ENCODE measurements around the gene CDKN2B-AS1.

CDKN2B-AS1 gene

DNA sequence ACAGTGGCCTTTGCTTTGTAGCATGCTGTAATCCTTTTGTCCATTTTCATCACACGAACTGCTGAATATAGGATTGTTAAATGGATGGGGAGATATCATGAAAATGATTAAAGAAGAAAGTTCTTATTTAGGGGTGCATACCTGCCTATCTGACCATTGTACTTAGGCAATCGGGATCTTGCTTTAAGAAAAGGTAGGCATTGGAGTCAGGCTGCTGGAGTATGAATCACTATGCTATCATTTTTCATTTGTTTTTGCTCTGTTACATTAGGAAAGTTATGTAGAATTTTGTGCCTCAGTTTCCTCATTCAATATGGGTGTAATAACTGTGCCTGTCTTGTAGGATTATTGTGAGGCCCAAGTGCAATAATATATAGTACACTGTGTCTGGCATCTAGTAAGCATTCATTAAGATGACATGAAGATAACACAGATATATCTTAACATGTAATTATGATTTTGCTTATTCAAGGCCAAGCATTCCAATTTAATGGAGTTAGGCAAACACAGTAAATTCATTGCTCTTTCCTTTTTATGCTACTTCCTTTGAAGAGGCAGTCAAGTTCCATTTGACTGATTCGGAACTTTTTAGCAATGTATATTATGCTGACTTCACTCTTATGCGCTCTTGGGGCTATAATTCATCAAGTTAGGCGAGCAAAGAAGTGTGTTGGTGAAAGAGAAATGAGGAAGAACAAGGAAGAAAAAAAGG, 124.4 kb downstream of the CDKN2B-AS1 start:
- DNase-seq (ENCODE audit: low read depth) = no peak

DNA sequence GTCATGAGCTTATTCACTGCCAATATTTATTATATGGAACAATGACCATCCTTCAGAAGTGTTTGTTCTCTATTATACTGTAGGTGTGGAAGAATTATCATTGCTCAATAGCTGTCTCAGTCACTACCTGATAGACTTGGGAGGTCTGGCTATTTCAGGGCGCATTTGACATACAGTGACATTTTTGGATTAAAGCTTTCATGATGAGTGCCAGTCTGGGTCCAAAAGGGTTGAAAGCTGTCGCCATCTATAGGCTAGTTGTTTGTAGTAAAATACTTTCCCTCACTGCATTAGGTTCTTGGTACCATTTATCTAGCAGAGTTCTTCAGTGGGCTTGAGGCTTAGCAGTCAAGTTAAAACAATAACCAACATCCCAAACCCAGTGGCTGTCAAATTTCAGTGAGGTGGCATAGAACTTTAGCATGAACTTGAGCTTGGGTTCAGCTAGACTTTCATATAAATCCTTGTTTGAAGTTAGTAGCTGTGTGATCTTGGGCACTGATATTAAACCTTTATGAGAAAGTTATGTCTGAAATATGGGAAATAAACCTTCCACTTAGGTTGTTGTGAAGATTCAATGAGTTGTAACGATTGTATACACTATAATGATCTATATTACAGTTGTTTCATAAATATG, 125.0 kb downstream of the CDKN2B-AS1 start:
- DNase-seq (ENCODE audit: low read depth) = no peak

DNA sequence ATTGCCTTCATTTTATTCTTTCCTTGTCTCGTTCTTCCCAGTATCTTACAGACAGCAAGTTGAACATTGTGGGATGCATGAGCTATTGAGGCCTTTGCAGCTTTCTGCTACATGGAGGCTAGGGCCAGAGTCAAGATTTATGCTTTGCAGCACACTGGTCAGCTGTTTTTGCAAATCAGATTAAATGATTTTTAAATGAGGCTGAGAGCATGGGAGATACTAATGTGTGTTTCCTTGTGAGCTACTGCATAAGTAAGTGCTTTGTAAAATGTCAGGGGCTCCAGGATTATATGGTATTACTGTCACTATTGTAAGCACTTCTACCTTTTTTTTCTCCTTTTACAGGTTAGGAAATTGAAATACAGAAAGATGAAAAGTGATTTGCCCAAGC, 125.6 kb downstream of the CDKN2B-AS1 start:
- DNase-seq (ENCODE audit: low read depth) = no peak

DNA sequence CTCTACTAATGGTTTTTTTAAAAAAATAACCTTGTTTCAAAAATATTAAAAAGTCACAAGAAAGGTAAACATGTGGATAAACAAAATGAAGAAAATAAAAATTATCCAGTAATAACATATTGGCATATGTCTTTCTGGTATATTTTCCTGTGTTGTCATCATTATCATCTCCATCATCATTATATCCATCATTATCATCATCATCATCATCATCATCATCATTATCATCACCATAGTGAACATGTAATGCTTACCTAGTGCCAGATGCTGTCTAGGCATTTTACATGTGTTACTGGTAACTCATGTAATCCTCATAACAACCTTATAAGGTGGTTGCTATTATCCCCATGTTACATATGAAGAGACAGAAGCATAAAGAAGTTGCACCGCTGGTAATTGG, 126.0 kb downstream of the CDKN2B-AS1 start:
- DNase-seq (ENCODE audit: low read depth) = no peak

DNA sequence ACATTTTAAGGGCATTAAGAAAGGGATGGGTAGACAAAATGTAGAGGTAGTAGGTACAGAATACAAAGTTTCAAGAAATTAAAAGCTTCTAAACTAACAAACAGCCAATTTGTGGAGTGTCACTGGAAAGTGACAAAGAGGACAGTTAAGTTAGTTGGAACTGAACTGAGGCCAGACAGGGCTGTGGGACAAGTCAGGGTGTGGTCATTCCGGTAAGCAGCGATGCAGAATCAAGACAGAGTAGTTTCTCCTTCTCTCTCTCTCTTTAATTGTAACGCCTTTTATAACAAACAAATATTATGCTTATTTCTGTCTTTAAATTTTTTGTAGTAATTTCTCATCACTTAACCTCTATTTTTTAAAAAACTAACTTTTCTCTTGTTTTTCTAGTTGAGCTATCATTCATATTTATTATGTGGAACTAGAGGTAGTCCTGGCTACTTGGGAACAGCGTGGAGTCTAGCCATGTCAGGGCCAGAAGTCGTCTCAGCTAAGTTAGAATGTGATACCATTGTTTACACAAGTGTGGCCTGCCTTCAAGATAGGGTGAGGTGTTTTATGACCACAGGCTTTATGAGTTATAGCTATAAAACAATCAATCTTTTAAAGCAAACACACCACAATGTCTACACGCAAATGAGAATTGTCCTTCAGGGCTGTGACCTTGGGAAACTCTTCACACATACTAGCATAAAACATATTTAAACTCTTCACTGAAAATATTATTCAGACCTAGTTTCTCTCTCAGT, 129.8 kb downstream of the CDKN2B-AS1 start:
- no peak for DNase-seq (ENCODE audit: low read depth)

DNA sequence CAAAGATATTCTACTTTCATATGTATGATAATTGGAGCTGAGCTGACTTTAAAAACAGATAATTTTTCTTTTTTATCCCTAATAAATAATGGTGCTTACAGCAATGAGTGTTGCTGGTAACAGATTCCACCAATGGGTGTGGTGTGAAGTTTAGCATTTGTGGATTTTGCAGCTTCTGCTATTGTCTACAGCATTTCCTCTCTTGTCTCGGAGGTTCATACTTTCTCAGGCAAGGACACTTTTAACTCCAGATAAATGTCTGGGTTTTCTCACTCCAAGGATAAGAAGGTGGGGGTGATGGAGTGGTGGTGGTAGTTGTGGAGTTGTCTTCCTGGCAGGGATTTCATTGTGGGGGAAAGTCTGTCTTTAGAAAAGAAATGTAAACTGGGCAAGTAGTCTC, 134.5 kb downstream of the CDKN2B-AS1 start:
- no peak for DNase-seq (ENCODE audit: low read depth)

DNA sequence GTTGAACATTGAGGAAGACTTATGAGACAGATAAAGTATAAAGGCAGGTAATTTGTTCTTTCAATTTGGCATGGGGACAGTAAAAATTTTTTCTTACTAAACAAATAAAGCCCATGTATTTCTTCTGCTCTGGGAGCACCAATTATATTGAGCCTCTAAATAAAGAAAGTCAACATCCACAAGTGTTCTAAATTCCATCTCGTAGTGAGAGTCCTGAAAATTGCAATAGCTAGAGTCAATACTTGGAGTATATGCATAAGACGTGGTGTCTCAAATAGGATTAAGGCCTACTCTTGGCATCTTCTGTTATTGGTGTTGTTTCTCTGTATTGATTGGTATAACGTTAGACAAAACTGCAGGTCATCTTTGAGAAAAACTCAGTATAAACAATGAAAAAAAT, 135.0 kb downstream of the CDKN2B-AS1 start:
- no peak for DNase-seq (ENCODE audit: low read depth)

DNA sequence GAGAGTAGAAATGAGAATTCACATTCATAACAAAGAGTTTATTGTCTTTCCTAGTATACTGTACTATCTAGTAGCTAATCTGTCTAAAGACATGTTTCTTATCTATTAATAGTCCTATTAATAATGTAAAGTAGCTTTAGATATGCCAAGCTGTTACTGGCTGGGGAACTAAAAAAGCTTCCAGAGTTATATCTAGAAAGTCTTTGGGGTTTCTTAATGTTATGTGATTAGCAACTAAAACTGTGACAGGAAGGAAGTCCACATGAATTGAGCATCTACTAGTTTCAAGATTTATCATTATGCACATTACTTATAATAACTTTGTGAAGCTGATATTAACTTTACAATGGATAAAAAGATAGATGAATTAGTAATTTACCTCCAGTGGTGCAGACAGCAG, 137.2 kb downstream of the CDKN2B-AS1 start:
- DNase-seq (ENCODE audit: low read depth) = no peak

DNA sequence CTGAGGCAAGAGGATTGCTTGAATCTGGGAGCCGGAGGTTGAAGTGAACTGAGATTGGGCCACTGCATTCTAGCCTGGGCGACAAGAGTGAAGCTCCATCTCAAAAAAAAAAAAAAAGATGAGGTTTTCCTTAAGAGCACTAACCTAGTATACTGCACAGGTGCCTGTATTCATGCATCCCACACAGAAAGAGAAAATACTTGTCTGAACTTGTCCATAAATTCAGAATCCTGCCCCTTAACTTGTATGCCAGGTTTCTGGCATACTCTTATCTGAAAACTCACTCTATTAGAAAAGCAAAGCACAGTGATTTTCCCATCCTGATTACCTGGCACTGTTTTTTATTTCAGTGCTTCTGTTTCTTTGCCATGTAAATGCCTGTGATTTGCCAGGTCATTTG, 139.8 kb downstream of the CDKN2B-AS1 start:
- no peak for DNase-seq (ENCODE audit: low read depth)

DNA sequence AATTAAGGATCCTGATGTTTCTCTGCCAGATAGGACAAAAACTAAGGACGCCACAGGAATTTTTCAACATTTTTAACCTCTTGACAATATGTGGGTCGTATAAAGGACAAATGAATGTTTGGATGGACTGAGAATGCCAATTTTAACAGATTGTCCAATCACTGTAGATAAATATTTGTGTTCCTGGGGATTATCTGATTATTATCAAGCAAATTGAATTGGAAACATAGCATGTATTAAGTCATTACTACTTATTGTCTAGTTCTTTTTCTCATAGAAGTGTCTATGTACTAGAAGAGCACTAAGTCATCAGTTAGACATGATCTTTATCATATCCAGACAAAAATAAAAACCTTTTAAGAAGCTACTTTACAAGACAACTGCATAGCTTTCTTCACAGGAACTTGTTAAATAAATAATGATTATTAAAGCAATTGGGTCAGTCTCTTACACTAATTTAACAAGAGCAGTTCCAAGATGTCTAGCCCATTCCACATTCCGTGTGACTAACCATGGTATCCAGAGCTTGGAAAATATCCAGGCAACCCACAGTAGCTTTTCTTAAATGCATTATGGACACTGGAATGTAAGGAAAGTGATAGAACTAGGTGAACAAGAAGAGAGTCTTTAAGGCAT, 142.0 kb downstream of the CDKN2B-AS1 start:
- DNase-seq (ENCODE audit: low read depth) = no peak

DNA sequence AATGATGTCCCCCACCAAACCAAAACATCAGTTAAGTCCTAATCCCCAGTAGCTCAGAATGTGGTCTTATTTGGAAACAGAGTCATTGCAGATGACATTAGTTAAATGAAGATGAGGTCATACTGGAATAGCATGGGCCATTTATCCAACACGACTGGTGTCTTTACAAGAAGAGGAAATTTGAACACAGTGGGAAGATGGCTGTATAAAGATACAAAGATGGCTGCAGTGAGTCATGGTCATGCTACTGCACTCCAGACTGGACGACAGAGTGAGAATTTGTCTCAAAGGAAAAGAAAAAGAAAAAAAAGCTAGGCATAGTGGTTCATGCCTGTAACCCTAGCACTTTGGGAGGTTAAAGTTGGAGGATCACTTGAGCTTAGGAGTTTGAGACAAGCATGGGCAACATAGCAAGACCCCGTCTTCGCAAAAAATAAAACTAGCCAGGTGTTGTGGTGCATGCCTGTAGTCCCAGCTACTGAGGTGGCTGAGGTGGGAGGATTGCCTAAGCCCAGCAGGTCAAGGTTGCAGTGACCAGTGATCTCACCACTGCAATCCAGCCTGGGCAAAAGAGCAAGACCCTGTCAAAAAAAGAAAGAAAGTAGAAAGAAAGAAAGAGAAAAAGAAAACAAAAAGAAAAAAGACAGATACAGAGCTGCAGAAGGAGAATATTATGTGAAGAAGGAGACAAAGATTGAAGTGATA, 144.5 kb downstream of the CDKN2B-AS1 start:
- no peak for DNase-seq (ENCODE audit: low read depth)

DNA sequence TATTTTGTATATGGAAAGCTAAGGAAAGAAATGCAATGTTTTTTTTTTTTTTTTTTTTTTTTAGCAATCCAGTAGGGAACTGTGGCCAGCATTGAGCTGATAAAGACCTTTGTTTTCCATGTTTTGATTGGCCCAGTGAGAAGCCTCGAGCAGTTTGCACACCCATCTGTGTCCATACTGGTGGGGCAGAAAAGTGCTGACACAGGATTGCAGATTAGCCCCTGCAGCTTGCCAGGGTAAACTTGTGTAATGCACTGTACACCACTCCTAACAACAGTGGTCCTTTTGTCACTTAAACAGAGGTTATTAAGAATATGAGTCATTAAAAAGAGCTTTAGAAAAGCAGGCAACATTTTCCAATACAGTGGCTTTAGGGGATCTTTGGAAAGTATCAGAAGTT, 147.3 kb downstream of the CDKN2B-AS1 start:
- DNase-seq (ENCODE audit: low read depth) = no peak

DNA sequence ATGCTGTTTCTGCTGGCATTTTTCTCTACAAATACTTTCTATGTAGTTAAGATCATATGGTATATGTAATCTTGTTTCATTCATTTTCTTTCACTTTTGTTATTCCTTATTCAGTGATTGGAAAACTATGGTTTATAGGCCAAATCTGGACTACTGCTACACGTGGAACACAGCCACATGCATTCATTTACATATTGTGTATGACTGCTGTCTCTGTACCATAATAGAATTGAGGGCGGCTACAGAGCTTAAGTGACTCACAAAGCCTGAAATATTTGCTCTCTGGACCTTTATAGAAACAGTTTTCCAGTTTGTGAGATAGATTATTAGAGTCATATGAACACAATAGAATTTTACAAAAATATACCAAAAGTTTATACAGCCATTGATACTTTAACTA, 148.1 kb downstream of the CDKN2B-AS1 start:
- no peak for DNase-seq (ENCODE audit: low read depth)

DNA sequence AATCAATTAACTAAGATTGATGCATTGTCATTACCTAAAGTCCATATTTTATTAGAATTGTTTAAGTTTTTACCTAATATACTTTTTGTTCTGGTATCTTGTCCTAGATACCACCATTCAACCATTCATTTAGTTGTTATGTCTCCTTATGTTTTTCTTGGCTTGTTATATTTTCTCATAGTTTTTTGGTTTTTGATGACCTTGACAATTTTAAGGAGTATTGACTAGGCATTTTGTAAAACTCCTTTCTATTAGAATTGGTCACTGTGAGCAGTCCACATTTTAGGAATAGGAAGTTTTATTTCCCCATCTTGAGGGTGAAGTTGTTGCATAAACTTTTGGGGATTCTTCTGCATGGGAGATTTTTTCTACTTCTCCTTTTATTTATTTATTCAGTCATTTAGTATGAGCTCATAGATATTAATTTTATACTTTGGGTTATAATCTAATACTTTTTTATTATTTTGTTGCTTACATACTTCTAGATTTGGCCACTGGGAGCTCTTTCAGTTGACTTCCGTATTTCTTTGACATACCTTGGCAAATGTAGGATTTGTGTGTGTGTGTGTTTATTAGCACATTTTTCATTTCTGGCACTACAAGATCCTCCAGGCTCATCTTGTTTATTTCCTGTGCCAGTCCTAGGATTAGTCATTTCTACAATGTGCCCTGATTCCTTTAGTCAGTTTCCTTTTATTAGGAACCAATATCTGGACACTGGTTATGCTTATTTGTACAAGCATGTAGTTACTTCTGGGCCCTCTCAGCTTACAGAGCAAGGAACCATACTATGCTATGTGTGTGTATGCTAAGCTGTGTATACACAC, 149.4 kb downstream of the CDKN2B-AS1 start:
- DNase-seq (ENCODE audit: low read depth) = no peak

DNA sequence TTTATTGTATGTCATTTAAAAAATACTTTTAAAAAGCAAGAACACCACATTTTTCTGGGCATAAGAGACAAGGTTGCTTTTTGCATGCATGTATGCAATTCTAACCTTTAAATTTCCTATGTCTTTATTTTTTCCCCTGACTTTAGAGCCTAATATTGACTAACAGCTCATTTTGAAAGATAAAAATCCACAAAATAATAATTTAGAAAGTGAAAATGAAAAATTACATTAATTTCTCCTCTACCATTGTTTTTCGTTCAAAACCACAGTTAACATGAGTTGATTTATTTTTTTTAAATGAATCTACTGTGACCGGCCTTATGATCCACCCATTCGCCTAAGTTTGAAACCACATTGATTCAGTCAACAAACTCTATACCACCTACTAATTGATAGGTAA, 152.0 kb downstream of the CDKN2B-AS1 start:
- no peak for DNase-seq (ENCODE audit: low read depth)

DNA sequence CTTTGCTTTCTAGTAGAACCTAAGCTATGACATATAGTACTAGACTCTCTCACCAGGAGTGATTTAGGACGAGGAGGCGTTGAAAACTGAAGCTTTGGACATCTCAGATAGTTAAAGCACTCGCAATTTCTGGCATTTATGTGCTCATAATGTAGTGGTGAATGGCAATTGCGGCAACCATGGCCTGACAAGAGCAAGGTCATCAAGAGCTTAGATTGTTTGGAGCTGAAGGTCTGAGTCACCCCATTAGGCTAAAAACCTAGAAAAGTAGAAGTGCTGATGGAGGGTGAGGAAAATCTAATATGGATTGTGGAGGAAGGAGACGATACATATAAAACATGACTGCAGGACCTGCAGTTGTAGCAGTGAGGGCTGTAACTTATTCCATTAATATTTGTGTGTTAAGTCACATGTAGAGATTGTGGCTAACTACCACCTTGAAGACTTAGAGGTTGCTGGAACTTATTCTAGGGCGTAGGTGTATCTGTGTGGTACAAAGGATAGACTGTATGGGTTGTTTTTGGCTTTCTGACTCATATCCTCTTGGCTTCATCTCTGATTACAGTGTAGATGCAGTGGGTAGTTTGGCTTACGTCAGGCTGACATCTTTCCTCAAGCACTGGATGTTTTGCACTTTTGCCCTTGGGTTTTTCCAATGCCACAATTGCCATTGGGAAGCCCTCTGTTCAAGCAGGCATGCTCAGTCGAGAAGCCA, 153.4 kb downstream of the CDKN2B-AS1 start:
- no peak for DNase-seq (ENCODE audit: low read depth)

DNA sequence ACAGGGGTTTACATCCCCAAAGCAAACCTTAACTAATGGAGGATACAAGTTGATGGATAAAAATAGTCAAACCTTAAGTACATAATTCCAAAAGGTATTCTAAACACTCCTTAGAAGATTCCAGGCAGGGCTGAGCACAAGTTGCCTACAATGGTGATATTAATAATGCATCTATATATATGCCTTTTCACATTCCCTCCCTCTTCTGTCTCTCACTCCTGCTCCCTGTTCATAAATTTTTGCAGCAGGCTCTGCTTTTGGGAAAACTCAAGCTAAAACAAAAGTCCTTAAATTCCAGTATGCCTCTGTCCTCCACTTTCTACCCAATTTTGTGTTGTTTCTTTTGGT, 153.9 kb downstream of the CDKN2B-AS1 start:
- DNase-seq (ENCODE audit: low read depth) = no peak

DNA sequence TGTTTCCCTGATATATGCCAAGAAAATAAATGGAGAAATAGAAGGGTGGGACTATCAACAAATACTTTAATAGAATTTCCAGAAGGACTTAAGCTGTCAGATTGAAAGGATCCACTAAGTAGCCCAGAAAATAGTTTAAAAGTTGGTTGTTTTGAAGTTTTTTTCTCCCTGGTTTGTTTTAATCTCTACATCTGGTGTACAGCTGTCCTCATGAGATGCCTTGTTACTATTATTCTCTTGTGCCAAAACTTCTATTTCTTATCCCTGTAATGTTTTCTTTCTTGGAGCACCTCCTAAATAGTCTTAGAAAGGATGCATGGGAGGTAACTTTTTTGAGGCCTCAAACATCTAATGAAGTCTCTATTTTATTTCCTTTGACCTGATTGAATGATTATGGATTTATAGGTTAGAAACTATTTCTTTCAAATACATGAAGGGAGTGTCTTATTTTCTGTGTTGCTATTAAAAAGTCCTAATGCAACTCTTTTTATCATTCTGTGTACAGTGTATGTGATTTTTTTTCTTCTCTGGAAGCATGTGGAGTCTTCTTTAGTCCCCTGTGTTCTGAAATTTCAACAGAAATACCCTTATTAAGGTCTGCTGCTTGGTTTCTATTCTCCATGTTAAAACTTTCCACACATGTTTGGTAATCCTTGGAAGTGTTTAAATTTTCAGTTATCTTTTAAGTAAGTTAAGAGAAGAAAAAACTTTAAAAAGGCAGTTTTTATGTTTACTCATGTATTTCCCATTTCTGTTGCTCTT, 154.5 kb downstream of the CDKN2B-AS1 start:
- DNase-seq (ENCODE audit: low read depth) = no peak

DNA sequence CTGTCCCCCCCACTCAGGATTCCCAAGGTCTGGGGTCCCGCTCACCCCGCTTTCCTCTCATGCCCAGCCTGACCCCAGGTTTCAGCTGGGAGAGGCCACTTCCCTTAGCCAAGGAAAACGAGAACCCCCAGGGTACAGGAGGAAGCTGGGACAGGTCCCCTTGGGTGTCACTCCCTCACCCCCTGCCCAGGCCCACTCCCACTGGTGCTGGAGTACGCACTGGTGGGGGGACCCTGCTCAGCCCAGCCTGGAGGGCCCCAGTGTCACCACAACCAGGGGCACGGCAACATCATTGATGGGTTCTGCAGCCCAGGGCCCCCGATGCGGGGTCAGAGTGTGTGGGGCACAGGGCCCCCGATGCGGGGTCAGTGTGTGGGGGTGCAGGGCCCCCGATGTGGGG, 159.5 kb downstream of the CDKN2B-AS1 start:
- DNase-seq (ENCODE audit: low read depth) = no peak

DNA sequence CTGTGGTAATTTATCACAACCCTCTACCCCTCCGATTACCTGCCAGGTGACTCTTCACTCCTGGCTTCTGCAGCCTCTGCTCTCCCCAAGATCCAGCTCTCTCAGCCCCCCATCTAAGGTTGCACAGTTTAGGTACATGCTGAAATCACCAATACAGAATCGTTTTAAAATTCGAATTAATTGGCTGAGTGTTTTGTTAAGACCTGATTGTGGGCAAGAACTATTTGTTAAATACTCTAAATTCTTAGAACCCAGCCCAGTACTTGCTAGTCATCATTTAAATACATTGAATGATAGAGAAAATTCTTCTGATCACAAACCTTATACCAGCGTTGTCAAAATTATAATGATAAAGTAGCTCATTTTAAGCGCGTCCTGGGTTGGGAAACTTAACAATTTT, 162.0 kb downstream of the CDKN2B-AS1 start:
- no peak for DNase-seq (ENCODE audit: low read depth)
